ENCODE measurements around the gene KAT5. TPM values are rescaled to one million over a fixed set of nuclear protein-coding genes. Genes with fewer than 3 reads are reported as not detected.

KAT5 gene
- total and polyA plus RNA-seq, 2 of the 13 experiments (the other 11 are each of a cell fraction or from before 2014, with no cell fraction given), result 35.2 to 48.3 TPM

- TF ChIP-seq ZNF800 (CRISPR knock-in tag; IDR thresholded peaks at IDR 0.05) (peak; percentile 46; the same call in 1 of the 2 replicates), ZNF446 (CRISPR knock-in tag; IDR thresholded peaks at IDR 0.05) (peak; percentile 91), NR3C1 (CRISPR knock-in tag; IDR thresholded peaks at IDR 0.05) (no peak), NFE2L2 (IDR thresholded peaks at IDR 0.05; ENCODE audit: low read length) (no peak), YEATS4 (CRISPR knock-in tag; IDR thresholded peaks at IDR 0.05; ENCODE audit: borderline replicate concordance) (peak; percentile 79), HOXA5 (CRISPR knock-in tag; IDR thresholded peaks at IDR 0.05) (no peak), ZNF703 (CRISPR knock-in tag; IDR thresholded peaks at IDR 0.05; ENCODE audit: borderline replicate concordance) (no peak), SMAD9 (CRISPR knock-in tag; IDR thresholded peaks at IDR 0.05) (0 out of 2 replicates have a peak, but pooled peaks have one; percentile 23), RXRA (CRISPR knock-in tag; IDR thresholded peaks at IDR 0.05) (peak; percentile 58), KDM2A (CRISPR knock-in tag; IDR thresholded peaks at IDR 0.05; ENCODE audit: borderline replicate concordance, low read depth) (peak; percentile 92), HINFP (CRISPR knock-in tag; IDR thresholded peaks at IDR 0.05; ENCODE audit: low read depth) (0 out of 2 replicates have a peak, but pooled peaks have one; percentile 38)
Observed at GRCh38 chr11:65720211-65720934, 8.3 kb downstream of the KAT5 start, which contains the start of gene RNASEH2C (continued).
